ENCODE measurements around the gene SLC1A3.

DNA sequence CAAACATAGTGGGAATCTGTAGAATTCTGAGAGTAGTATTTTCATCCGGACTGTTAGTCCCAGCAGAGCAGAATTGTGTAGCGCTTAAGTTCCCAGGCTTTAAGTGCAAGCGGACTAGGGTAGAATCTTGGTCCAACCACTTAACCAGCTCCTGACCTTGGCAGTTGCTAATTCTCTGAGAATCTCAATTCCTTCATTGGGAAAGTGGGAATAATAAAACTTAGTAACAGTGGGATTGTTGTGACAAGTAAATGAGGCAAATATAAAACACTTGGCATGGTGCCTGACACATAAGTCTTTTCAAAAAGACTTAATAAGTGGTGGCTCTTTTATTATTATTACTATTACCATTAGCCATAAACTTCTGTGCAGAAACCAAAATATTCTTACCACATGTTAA lies 8.4 kb upstream of the SLC1A3 start:
- TF ChIP-seq CTCF (IDR thresholded peaks at IDR 0.05) (no peak), POLR2A (IDR thresholded peaks at IDR 0.05) (no peak)

Data from body of pancreas (tissue), 4 donors.